H9 (cell line): Measurements from ENCODE around the gene RRP1B. TPM values are rescaled to one million over a fixed set of nuclear protein-coding genes. Genes with fewer than 3 reads are reported as not detected.

Source experiments
- DNase-seq: peaks from one replicate; pipeline ENCODE4 v3.0.0-alpha.2; 2017
- H2AFZ ChIP-seq: one replicate; pipeline ENCODE4 v1.6.1; 2013; ENCODE audit warnings: mild to moderate bottlenecking, low read length, control low read depth, moderate library complexity
- H2AK5ac ChIP-seq: 2 replicates; pipeline ENCODE4 v1.6.1; 2013; ENCODE audit warnings: low read length, control low read depth, mixed read lengths; ENCODE audit not compliant: insufficient read length
- H2BK120ac ChIP-seq: one replicate; pipeline ENCODE4 v1.6.1; 2013; ENCODE audit warnings: low read depth, mild to moderate bottlenecking, low read length, control low read depth, inconsistent platforms; ENCODE audit not compliant: poor library complexity, severe bottlenecking
- H2BK12ac ChIP-seq: 2 replicates; pipeline ENCODE4 v1.6.1; 2013; ENCODE audit warnings: low read length, control low read depth, mixed read lengths, low read depth; ENCODE audit not compliant: insufficient read length
- H2BK15ac ChIP-seq: 2 replicates; pipeline ENCODE4 v1.6.1; 2013; ENCODE audit warnings: low read depth, low read length, control low read depth
- H2BK20ac ChIP-seq: one replicate; pipeline ENCODE4 v1.6.1; 2013; ENCODE audit warnings: low read depth, mild to moderate bottlenecking, low read length, control low read depth, inconsistent platforms; ENCODE audit not compliant: poor library complexity, severe bottlenecking
- H2BK5ac ChIP-seq: 2 replicates; pipeline ENCODE4 v1.6.1; 2013; ENCODE audit warnings: low read length, control low read depth, mixed read lengths; ENCODE audit not compliant: insufficient read length
- H3K14ac ChIP-seq: 2 replicates; pipeline ENCODE4 v1.6.1; 2013; ENCODE audit warnings: low read length, control low read depth; ENCODE audit not compliant: insufficient read depth
- H3K18ac ChIP-seq: 2 replicates; pipeline ENCODE4 v1.6.1; 2013; ENCODE audit warnings: low read depth, mild to moderate bottlenecking, mixed read lengths, low read length, control low read depth; ENCODE audit not compliant: insufficient read length
- H3K23ac ChIP-seq: 2 replicates; pipeline ENCODE4 v1.6.1; 2013; ENCODE audit warnings: low read length, control low read depth, mixed read lengths, low read depth; ENCODE audit not compliant: insufficient read length
- H3K23me2 ChIP-seq: 2 replicates; pipeline ENCODE4 v1.6.1; 2013; ENCODE audit warnings: low read depth, mild to moderate bottlenecking, mixed read lengths, low read length, control low read depth; ENCODE audit not compliant: insufficient read length, poor library complexity, severe bottlenecking
- H3K27ac ChIP-seq: 2 replicates; pipeline ENCODE4 v1.5.1; 2013; ENCODE audit warnings: low read length, control low read depth, mixed read lengths, low read depth; ENCODE audit not compliant: insufficient read length
- H3K27me3 ChIP-seq: 2 replicates; pipeline ENCODE4 v1.6.1; 2013; ENCODE audit warnings: low read length, control low read depth, inconsistent platforms; ENCODE audit not compliant: insufficient read depth
- H3K4ac ChIP-seq: 2 replicates; pipeline ENCODE4 v1.6.1; 2013; ENCODE audit warnings: low read depth, mild to moderate bottlenecking, control low read depth, inconsistent platforms, low read length, moderate library complexity
- H3K4me1 ChIP-seq: 2 replicates; pipeline ENCODE4 v1.6.1; 2013; ENCODE audit warnings: low read length, control low read depth, inconsistent platforms; ENCODE audit not compliant: insufficient read depth
- H3K4me2 ChIP-seq: 2 replicates; pipeline ENCODE4 v1.6.1; 2013; ENCODE audit warnings: low read length, control low read depth, mixed read lengths; ENCODE audit not compliant: insufficient read length, insufficient read depth
- H3K56ac ChIP-seq: 2 replicates; pipeline ENCODE4 v1.6.1; 2013; ENCODE audit warnings: low read depth, mild to moderate bottlenecking, mixed read lengths, low read length, control low read depth; ENCODE audit not compliant: insufficient read length
- H3K79me1 ChIP-seq: 2 replicates; pipeline ENCODE4 v1.6.1; 2013; ENCODE audit warnings: low read depth, mild to moderate bottlenecking, moderate library complexity, low read length, control low read depth, inconsistent platforms; ENCODE audit not compliant: insufficient read depth, poor library complexity, severe bottlenecking
- H3K79me2 ChIP-seq: 2 replicates; pipeline ENCODE4 v1.6.1; 2013; ENCODE audit warnings: low read length, control low read depth, inconsistent platforms; ENCODE audit not compliant: insufficient read depth
- H3K9ac ChIP-seq: 2 replicates; pipeline ENCODE4 v1.6.1; 2013; ENCODE audit warnings: low read length, control low read depth, mixed read lengths; ENCODE audit not compliant: insufficient read length; ENCODE audit errors: extremely low read depth
- H3K9me3 ChIP-seq: one replicate; pipeline ENCODE4 v1.6.1; 2013; ENCODE audit warnings: low read depth, low read length, inconsistent platforms; ENCODE audit not compliant: control insufficient read depth
- H3T11ph ChIP-seq: one replicate; pipeline ENCODE4 v1.6.1; 2013; ENCODE audit warnings: mild to moderate bottlenecking, low read length, control low read depth, inconsistent platforms
- H4K20me1 ChIP-seq: one replicate; pipeline ENCODE4 v1.6.1; 2013; ENCODE audit not compliant: control insufficient read depth, insufficient read length, insufficient read depth
- H4K5ac ChIP-seq: 2 replicates; pipeline ENCODE4 v1.6.1; 2013; ENCODE audit warnings: low read depth, mild to moderate bottlenecking, mixed read lengths, low read length, control low read depth; ENCODE audit not compliant: insufficient read length
- H4K8ac ChIP-seq: replicated peaks from 2 replicates; pipeline ENCODE4 v1.6.1; 2013; ENCODE audit warnings: low read length, control low read depth, mixed read lengths, low read depth; ENCODE audit not compliant: insufficient read length
- H4K91ac ChIP-seq: 2 replicates; pipeline ENCODE4 v1.6.1; 2013; ENCODE audit warnings: low read depth, mild to moderate bottlenecking, moderate library complexity, mixed read lengths, low read length, control low read depth; ENCODE audit not compliant: insufficient read length
- H3K27ac Mint-ChIP-seq, 3 experiments: 2 replicates in 2 of 3; 3 replicates in 1 of 3; pipeline ENCODE4 v1.8.0; 2020 to 2021; ENCODE audit warnings: mixed read lengths in 3 of 3, mild to moderate bottlenecking in 1 of 3, moderate library complexity in 1 of 3
- H3K27me3 Mint-ChIP-seq: 2 replicates; pipeline ENCODE4 v1.8.0; 2021; ENCODE audit warnings: low read depth, mild to moderate bottlenecking, moderate library complexity, mixed read lengths
- H3K36me3 Mint-ChIP-seq, 3 experiments: 2 replicates in 2 of 3; 3 replicates in 1 of 3; pipeline ENCODE4 v1.8.0; 2020 to 2021; ENCODE audit warnings: low read depth in 3 of 3, mixed read lengths in 3 of 3; ENCODE audit not compliant: insufficient read depth in 1 of 3
- H3K4me1 Mint-ChIP-seq, 2 experiments: 2 replicates each; pipeline ENCODE4 v1.8.0; 2020; ENCODE audit warnings: mixed read lengths in 2 of 2
- H3K4me3 Mint-ChIP-seq, 2 experiments: 2 replicates in 1 of 2; 3 replicates in 1 of 2; pipeline ENCODE4 v1.8.0; 2020 to 2021; ENCODE audit warnings: mild to moderate bottlenecking in 2 of 2, mixed read lengths in 2 of 2, moderate library complexity in 1 of 2
- H3K9me3 Mint-ChIP-seq, 2 experiments: 2 replicates in 1 of 2; 3 replicates in 1 of 2; pipeline ENCODE4 v1.8.0; 2020; ENCODE audit warnings: mild to moderate bottlenecking in 2 of 2, mixed read lengths in 2 of 2, moderate library complexity in 1 of 2
- WGBS: extraction: QIAGEN DNeasy Blood & Tissue Kit; methylation state at CpG from one replicate; pipeline ENCODE4 v1.1.7; 2013; ENCODE audit warnings: missing lambda C conversion rate, low lambda C conversion rate, mixed read lengths; ENCODE audit not compliant: insufficient read length; ENCODE audit errors: extremely low coverage; 5-methylcytosine and 5-hydroxymethylcytosine counted together
- total RNA-seq: library from RNA; stranded (reverse); gene quantifications from 2 replicates; pipeline ENCODE4 v1.2.1, GENCODE V29; 2021
- TF ChIP-seq, protein P1 (sequence below): fragments of 200-600 bp; sonication (generic); conservative IDR thresholded peaks from 3 replicates; pipeline ENCODE4 v1.8.0; 2021; ENCODE audit warnings: antibody characterized with exemption, mild to moderate bottlenecking

Gene RRP1B
- total RNA-seq, 1 experiment from 2014 or later = 96.6 TPM

DNA sequence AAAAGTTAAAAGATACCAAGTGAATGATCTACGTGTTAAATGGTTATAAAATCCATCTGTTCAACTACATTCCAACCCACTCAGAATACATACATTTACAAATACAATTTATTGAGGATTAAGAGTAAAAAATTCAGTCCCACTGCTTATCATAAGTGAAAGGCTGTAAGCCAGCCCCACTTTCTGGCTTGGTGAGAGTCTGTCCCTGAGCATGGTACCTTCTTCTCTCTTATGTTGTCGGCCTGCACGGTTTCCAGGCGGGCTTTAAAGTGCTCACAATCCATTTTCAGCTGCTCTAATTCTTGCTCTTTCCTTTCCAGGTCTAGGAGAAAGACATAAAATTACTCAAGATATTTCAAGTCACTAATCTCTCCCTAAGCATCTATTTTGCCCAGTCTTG lies 15.3 kb upstream of the RRP1B start:
- Mint-ChIP-seq H3K27ac (no peak overlapping the region; a peak in 1 of 7 replicates), H3K4me1 (peaks cover 12 to 18% of the 10 kb centered on the region in 2 experiments), H3K4me3 (no peak overlapping the region), H3K36me3 (no peaks in the 10 kb centered on the region), H3K9me3 (no peaks in the 10 kb centered on the region), H3K27me3 (no peaks in the 10 kb centered on the region; the same call in 1 of the 2 replicates)
- no peak overlapping the region for H2BK12ac ChIP-seq
- no peak overlapping the region for H2AFZ ChIP-seq
- H4K91ac ChIP-seq = no peak overlapping the region
- DNase-seq = no peak
- no peak overlapping the region for H3K9ac ChIP-seq
- H3K4me1 ChIP-seq = no peaks in the 10 kb centered on the region
- H2BK5ac ChIP-seq = no peak overlapping the region
- H4K5ac ChIP-seq = no peak overlapping the region
- H2AK5ac ChIP-seq = no peak overlapping the region
- H3T11ph ChIP-seq = no peak overlapping the region
- H3K9me3 ChIP-seq = no peaks in the 10 kb centered on the region
- no peaks in the 10 kb centered on the region for H3K23me2 ChIP-seq
- H2BK15ac ChIP-seq = no peak overlapping the region
- no peak overlapping the region for H4K8ac ChIP-seq
- no peaks in the 10 kb centered on the region for H3K79me1 ChIP-seq
- H3K27ac ChIP-seq = no peak overlapping the region
- TF ChIP-seq, protein P1, sequence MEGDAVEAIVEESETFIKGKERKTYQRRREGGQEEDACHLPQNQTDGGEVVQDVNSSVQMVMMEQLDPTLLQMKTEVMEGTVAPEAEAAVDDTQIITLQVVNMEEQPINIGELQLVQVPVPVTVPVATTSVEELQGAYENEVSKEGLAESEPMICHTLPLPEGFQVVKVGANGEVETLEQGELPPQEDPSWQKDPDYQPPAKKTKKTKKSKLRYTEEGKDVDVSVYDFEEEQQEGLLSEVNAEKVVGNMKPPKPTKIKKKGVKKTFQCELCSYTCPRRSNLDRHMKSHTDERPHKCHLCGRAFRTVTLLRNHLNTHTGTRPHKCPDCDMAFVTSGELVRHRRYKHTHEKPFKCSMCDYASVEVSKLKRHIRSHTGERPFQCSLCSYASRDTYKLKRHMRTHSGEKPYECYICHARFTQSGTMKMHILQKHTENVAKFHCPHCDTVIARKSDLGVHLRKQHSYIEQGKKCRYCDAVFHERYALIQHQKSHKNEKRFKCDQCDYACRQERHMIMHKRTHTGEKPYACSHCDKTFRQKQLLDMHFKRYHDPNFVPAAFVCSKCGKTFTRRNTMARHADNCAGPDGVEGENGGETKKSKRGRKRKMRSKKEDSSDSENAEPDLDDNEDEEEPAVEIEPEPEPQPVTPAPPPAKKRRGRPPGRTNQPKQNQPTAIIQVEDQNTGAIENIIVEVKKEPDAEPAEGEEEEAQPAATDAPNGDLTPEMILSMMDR = no peak
- no peak overlapping the region for H3K4me2 ChIP-seq
- no peak overlapping the region for H3K4ac ChIP-seq
- no peaks in the 10 kb centered on the region for H3K27me3 ChIP-seq
- no peaks in the 10 kb centered on the region for H3K79me2 ChIP-seq
- H4K20me1 ChIP-seq = no peaks in the 10 kb centered on the region
- H3K23ac ChIP-seq = no peak overlapping the region
- no peak overlapping the region for H3K56ac ChIP-seq
- H3K14ac ChIP-seq = no peak overlapping the region
- H2BK120ac ChIP-seq = no peak overlapping the region
- H2BK20ac ChIP-seq = no peak overlapping the region
- no CpG with 5 or more reads among the region's 4 CpGs for WGBS
- H3K18ac ChIP-seq = no peak overlapping the region
